GM12878 (cell line): ENCODE data around the gene CXXC5.

Experiments
- ELK1 ChIP-seq: IDR thresholded peaks from 2 replicates; pipeline ENCODE4 v1.6.1; 2012; ENCODE audit warnings: low read depth, low read length, improper control_type of control experiment
- HSF1 ChIP-seq: fragments of 150-350 bp; IDR thresholded peaks from 2 replicates; pipeline ENCODE4 v1.6.1; 2014; ENCODE audit warnings: mild to moderate bottlenecking, low read depth, low read length
- IRF5 ChIP-seq: fragments of 450-650 bp; IDR thresholded peaks from 2 replicates; pipeline ENCODE4 v1.6.1; 2017; ENCODE audit warnings: borderline replicate concordance
- NRF1 ChIP-seq: conservative IDR thresholded peaks from 2 replicates; pipeline ENCODE4 v1.6.1; 2011; ENCODE audit warnings: mild to moderate bottlenecking, low read depth, low read length, improper control_type of control experiment
- POLR2AphosphoS5 ChIP-seq: IDR thresholded peaks from 2 replicates; pipeline ENCODE4 v1.6.1; 2011; ENCODE audit warnings: mild to moderate bottlenecking, low read length, inconsistent platforms
- RELA ChIP-seq: fragments of 450-650 bp; IDR thresholded peaks from 2 replicates; pipeline ENCODE4 v1.8.0; 2014; ENCODE audit warnings: borderline replicate concordance; ENCODE audit not compliant: partially characterized antibody
- ZNF274 ChIP-seq: IDR thresholded peaks from one replicate; pipeline ENCODE4 v1.8.0; 2011; ENCODE audit not compliant: insufficient read length, insufficient read depth
- TF ChIP-seq, protein P1 (sequence below), 3 experiments: IDR thresholded peaks in 2 of 3; conservative IDR thresholded peaks in 1 of 3; 2 replicates each; pipeline ENCODE4 v1.5.1; 2011; ENCODE audit warnings: low read depth in 3 of 3, low read length in 3 of 3, mild to moderate bottlenecking in 3 of 3, control low read depth in 2 of 3, moderate library complexity in 2 of 3, inconsistent platforms in 1 of 3, mixed read lengths in 1 of 3; ENCODE audit not compliant: control insufficient read depth in 2 of 3, insufficient read depth in 1 of 3; ENCODE audit errors: extremely low read depth in 1 of 3
- TF ChIP-seq, protein P2 (sequence below): IDR thresholded peaks from 2 replicates; pipeline ENCODE4 v1.6.1; 2012; ENCODE audit warnings: low read depth, low read length, improper control_type of control experiment

GRCh38 chr5:139650031-139650688 is 2.0 kb downstream of the CXXC5 start:
- TF ChIP-seq IRF5, result no peak
- TF ChIP-seq ELK1, result no peak
- no peak for TF ChIP-seq NRF1
- TF ChIP-seq, protein P1, sequence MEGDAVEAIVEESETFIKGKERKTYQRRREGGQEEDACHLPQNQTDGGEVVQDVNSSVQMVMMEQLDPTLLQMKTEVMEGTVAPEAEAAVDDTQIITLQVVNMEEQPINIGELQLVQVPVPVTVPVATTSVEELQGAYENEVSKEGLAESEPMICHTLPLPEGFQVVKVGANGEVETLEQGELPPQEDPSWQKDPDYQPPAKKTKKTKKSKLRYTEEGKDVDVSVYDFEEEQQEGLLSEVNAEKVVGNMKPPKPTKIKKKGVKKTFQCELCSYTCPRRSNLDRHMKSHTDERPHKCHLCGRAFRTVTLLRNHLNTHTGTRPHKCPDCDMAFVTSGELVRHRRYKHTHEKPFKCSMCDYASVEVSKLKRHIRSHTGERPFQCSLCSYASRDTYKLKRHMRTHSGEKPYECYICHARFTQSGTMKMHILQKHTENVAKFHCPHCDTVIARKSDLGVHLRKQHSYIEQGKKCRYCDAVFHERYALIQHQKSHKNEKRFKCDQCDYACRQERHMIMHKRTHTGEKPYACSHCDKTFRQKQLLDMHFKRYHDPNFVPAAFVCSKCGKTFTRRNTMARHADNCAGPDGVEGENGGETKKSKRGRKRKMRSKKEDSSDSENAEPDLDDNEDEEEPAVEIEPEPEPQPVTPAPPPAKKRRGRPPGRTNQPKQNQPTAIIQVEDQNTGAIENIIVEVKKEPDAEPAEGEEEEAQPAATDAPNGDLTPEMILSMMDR (IDR thresholded peaks at IDR 0.05 in 2 of 3, conservative IDR thresholded peaks at IDR 0.05 in 1 of 3; ENCODE audit: control insufficient read depth in 2 of 3, extremely low read depth in 1 of 3, insufficient read depth in 1 of 3, low read depth in 3 of 3, low read length in 3 of 3), result peak; percentile 31 to 51 (median 41)
- TF ChIP-seq HSF1, result no peak
- TF ChIP-seq ZNF274, result no peak
- TF ChIP-seq, protein P2, sequence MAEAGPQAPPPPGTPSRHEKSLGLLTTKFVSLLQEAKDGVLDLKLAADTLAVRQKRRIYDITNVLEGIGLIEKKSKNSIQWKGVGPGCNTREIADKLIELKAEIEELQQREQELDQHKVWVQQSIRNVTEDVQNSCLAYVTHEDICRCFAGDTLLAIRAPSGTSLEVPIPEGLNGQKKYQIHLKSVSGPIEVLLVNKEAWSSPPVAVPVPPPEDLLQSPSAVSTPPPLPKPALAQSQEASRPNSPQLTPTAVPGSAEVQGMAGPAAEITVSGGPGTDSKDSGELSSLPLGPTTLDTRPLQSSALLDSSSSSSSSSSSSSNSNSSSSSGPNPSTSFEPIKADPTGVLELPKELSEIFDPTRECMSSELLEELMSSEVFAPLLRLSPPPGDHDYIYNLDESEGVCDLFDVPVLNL, result no peak
- no peak for TF ChIP-seq RELA
- TF ChIP-seq POLR2AphosphoS5, result no peak
